HepG2 (cell line): ENCODE measurements around the gene SMKR1. TPM values are rescaled to one million over a fixed set of nuclear protein-coding genes. Genes with fewer than 3 reads are reported as not detected.

Source experiments
- ATAC-seq: fragments of 200-7000 bp; cut with Tn5 transposase; 3 replicates; pipeline ENCODE4 v1.9.1; 2020; ENCODE audit warnings: mild to moderate bottlenecking, moderate library complexity
- BruUV-seq: library from RNA; stranded (reverse); fragments of 400-500 nt; replicated peaks from 2 replicates; lab custom pipeline; 2021; lab: Mats Ljungman, UMichigan
- CTCF ChIA-PET: fragments of 300-600 bp; formaldehyde crosslinking; extraction: SDS; loops from one replicate; lab custom pipeline; 2021; ENCODE audit warnings: low total read pairs, inconsistent platforms, low intra/inter-chr PET ratio; lab: Yijun Ruan, JAX
- POLR2A ChIA-PET: fragments of 350-600 bp; sonication (Branson Sonifier 250); formaldehyde crosslinking; loops from one replicate; lab custom pipeline; 2020; ENCODE audit warnings: antibody characterized with exemption, inconsistent platforms; lab: Yijun Ruan, JAX
- DNase-seq: peaks from one replicate; pipeline ENCODE4 v3.0.0-alpha.2; 2015; ENCODE audit warnings: low spot score
- FAIRE-seq: peaks from 3 replicates; lab custom pipeline; 2011; peaks lifted over from hg19 to GRCh38; lab: Jason Lieb, UNC
- H2AFZ ChIP-seq: one replicate; pipeline ENCODE4 v1.6.1; 2011; ENCODE audit warnings: low read length, inconsistent platforms
- H3K27ac ChIP-seq: fragments of 300-600 bp; 3 replicates; pipeline ENCODE4 v1.8.0; 2011; ENCODE audit warnings: mixed run types, mild to moderate bottlenecking, mixed read lengths, low read length, inconsistent platforms; ENCODE audit not compliant: insufficient read depth; ENCODE audit errors: extremely low read length
- H3K27me3 ChIP-seq, 2 experiments: fragments of 200-600 bp in 1 of 2; 2 replicates in 1 of 2; 3 replicates in 1 of 2; pipeline versions ENCODE4 v1.6.0 to v1.8.0; 2011; ENCODE audit warnings: low read length in 2 of 2, mild to moderate bottlenecking in 2 of 2, moderate library complexity in 2 of 2, inconsistent platforms in 1 of 2; ENCODE audit not compliant: insufficient read depth in 2 of 2, control insufficient read depth in 1 of 2
- H3K36me3 ChIP-seq, 2 experiments: fragments of 200-600 bp in 1 of 2; replicated peaks in 1 of 2; 2 replicates in 1 of 2; 3 replicates in 1 of 2; pipeline versions ENCODE4 v1.5.1 to v1.8.0; 2011; ENCODE audit warnings: low read length in 2 of 2, inconsistent platforms in 1 of 2; ENCODE audit not compliant: insufficient read depth in 2 of 2, control insufficient read depth in 1 of 2
- H3K4me1 ChIP-seq: 2 replicates; pipeline ENCODE4 v1.5.1; 2012; ENCODE audit warnings: low read length, inconsistent platforms; ENCODE audit not compliant: insufficient read depth
- H3K4me2 ChIP-seq: 2 replicates; pipeline ENCODE4 v1.6.0; 2011; ENCODE audit warnings: low read depth, low read length, inconsistent platforms
- H3K4me3 ChIP-seq, 3 experiments: fragments of 200-600 bp in 1 of 3; sonication (generic), shearing (Covaris generic) in 1 of 3; replicated peaks in 1 of 3; 2 replicates each; pipeline ENCODE4 v1.5.1; 2011 to 2016; ENCODE audit warnings: low read length in 3 of 3, inconsistent platforms in 2 of 3, low read depth in 2 of 3, mild to moderate bottlenecking in 2 of 3, control low read depth in 1 of 3, mixed read lengths in 1 of 3; ENCODE audit not compliant: insufficient read depth in 1 of 3
- H3K79me2 ChIP-seq: one replicate; pipeline ENCODE4 v1.6.1; 2011; ENCODE audit warnings: low read length, inconsistent platforms; ENCODE audit not compliant: insufficient read depth
- H3K9ac ChIP-seq: 2 replicates; pipeline ENCODE4 v1.6.0; 2011; ENCODE audit warnings: mild to moderate bottlenecking, low read depth, low read length, inconsistent platforms; ENCODE audit not compliant: insufficient read depth
- H3K9me3 ChIP-seq: 2 replicates; pipeline ENCODE4 v1.5.1; 2012; ENCODE audit warnings: mild to moderate bottlenecking, low read length
- H4K20me1 ChIP-seq: 2 replicates; pipeline ENCODE4 v1.6.0; 2011; ENCODE audit warnings: inconsistent platforms, mild to moderate bottlenecking, low read length, moderate library complexity; ENCODE audit not compliant: insufficient read depth
- EHMT2 ChIP-seq: fragments of 200-600 bp; sonication (generic); IDR thresholded peaks from 2 replicates; pipeline ENCODE4 v1.7.0; 2017; ENCODE audit warnings: antibody characterized with exemption, low read depth, low read length, borderline replicate concordance
- IRX3 ChIP-seq: sonication (generic); formaldehyde crosslinking; IDR thresholded peaks from 2 replicates; pipeline ENCODE4 v1.8.1; 2023; ENCODE audit warnings: mild to moderate bottlenecking, low read depth, missing genetic modification reagents, borderline replicate concordance
- JUNB ChIP-seq: sonication (generic); formaldehyde crosslinking; IDR thresholded peaks from 2 replicates; pipeline ENCODE4 v1.8.0; 2022; ENCODE audit warnings: missing genetic modification reagents, mild to moderate bottlenecking, borderline replicate concordance
- KLF6 ChIP-seq: IDR thresholded peaks from 2 replicates; pipeline ENCODE4 v1.8.0; 2016; ENCODE audit warnings: missing biosample characterization, missing genetic modification reagents
- MZF1 ChIP-seq: sonication (generic); formaldehyde crosslinking; IDR thresholded peaks from 2 replicates; pipeline ENCODE4 v1.8.1; 2023; ENCODE audit warnings: mild to moderate bottlenecking, missing genetic modification reagents, borderline replicate concordance
- NR1H2 ChIP-seq: sonication (generic); formaldehyde crosslinking; IDR thresholded peaks from 2 replicates; pipeline ENCODE4 v1.8.1; 2022; ENCODE audit warnings: low read depth, missing genetic modification reagents, borderline replicate concordance
- NR2F1 ChIP-seq, 2 experiments: fragments of 450-650 bp in 1 of 2; formaldehyde crosslinking in 1 of 2; IDR thresholded peaks; 2 replicates each; pipeline versions ENCODE4 v1.5.0 to v1.6.1; 2016 to 2020; ENCODE audit warnings: mild to moderate bottlenecking in 1 of 2, missing compliant biosample characterization in 1 of 2, missing genetic modification reagents in 1 of 2, moderate library complexity in 1 of 2
- RARA ChIP-seq: IDR thresholded peaks from 2 replicates; pipeline ENCODE4 v1.6.1; 2016; ENCODE audit warnings: missing genetic modification reagents, missing compliant biosample characterization
- RFXANK ChIP-seq: IDR thresholded peaks from 2 replicates; pipeline ENCODE4 v1.6.1; 2016
- SALL2 ChIP-seq: sonication (generic); formaldehyde crosslinking; IDR thresholded peaks from 2 replicates; pipeline ENCODE4 v1.8.1; 2023; ENCODE audit warnings: mild to moderate bottlenecking, missing genetic modification reagents, inconsistent platforms
- ZNF460 ChIP-seq: sonication (generic); formaldehyde crosslinking; IDR thresholded peaks from 2 replicates; pipeline ENCODE4 v1.5.1; 2020; ENCODE audit warnings: missing genetic modification reagents, mild to moderate bottlenecking, borderline replicate concordance
- ZSCAN20 ChIP-seq: sonication (generic); formaldehyde crosslinking; IDR thresholded peaks from 2 replicates; pipeline ENCODE4 v1.4.0; 2020; ENCODE audit warnings: missing genetic modification reagents, mild to moderate bottlenecking, borderline replicate concordance
- ZZZ3 ChIP-seq: sonication (generic); formaldehyde crosslinking; IDR thresholded peaks from 2 replicates; pipeline ENCODE4 v1.4.0; 2020; ENCODE audit warnings: missing genetic modification reagents, mild to moderate bottlenecking, borderline replicate concordance
- WGBS: methylation state at CpG from one replicate; pipeline ENCODE4 v1.1.6; 2017; ENCODE audit warnings: low lambda C conversion rate; 5-methylcytosine and 5-hydroxymethylcytosine counted together
- in situ Hi-C: cut with HindIII; loops from 2 replicates; pipeline ENCODE4 v1.10.0; 2017; ENCODE audit warnings: low pct_unique_long_range_greater_than_20kb; ENCODE audit not compliant: extremely low pct_ligation_motif_present
- intact Hi-C: fragments of 100-400 bp; cut with micrococcal nuclease; formaldehyde crosslinking; loops from one replicate; pipeline ENCODE4 v1.10.0; 2022; ENCODE audit not compliant: unreplicated experiment
- polyA plus RNA-seq, 8 experiments: library from polyadenylated mRNA; depleted of rRNA in 3 of 8; stranded (reverse) in 7 of 8; unstranded in 1 of 8; fragments of >200 nt; fragmentation: Illumina TruSeq in 4 of 8; extraction: Trizol in 4 of 8; gene quantifications; 2 replicates each; pipeline versions ENCODE4 v1.2.1 to v1.2.3, GENCODE V29; 2011 to 2016; ENCODE audit warnings: low read depth in 4 of 8, missing spikeins in 1 of 8, mixed read lengths in 1 of 8; ENCODE audit not compliant: insufficient read depth in 1 of 8
- total RNA-seq, 5 experiments: library from RNA; depleted of rRNA; stranded (reverse); fragments of >200 nt; fragmentation: Illumina TruSeq; extraction: Trizol; gene quantifications; 2 replicates each; pipeline ENCODE4 v1.2.3, GENCODE V29; 2016; ENCODE audit warnings: low read depth in 1 of 5
- TF ChIP-seq, protein P1 (sequence below): sonication (generic); formaldehyde crosslinking; IDR thresholded peaks from 2 replicates; pipeline ENCODE4 v1.4.0; 2020; ENCODE audit warnings: missing genetic modification reagents
- TF ChIP-seq, protein P2 (sequence below): sonication (generic); formaldehyde crosslinking; IDR thresholded peaks from 2 replicates; pipeline ENCODE4 v1.4.0; 2020; ENCODE audit warnings: missing genetic modification reagents
- TF ChIP-seq, protein P3 (sequence below): IDR thresholded peaks from 2 replicates; pipeline ENCODE4 v1.6.1; 2016; ENCODE audit warnings: missing compliant biosample characterization, missing genetic modification reagents, borderline replicate concordance

The SMKR1 gene
- total and polyA plus RNA-seq, 2 of the 13 experiments (the other 11 are each of a cell fraction or from before 2014, with no cell fraction given): 0.07 TPM; not detected in 1

DNA sequence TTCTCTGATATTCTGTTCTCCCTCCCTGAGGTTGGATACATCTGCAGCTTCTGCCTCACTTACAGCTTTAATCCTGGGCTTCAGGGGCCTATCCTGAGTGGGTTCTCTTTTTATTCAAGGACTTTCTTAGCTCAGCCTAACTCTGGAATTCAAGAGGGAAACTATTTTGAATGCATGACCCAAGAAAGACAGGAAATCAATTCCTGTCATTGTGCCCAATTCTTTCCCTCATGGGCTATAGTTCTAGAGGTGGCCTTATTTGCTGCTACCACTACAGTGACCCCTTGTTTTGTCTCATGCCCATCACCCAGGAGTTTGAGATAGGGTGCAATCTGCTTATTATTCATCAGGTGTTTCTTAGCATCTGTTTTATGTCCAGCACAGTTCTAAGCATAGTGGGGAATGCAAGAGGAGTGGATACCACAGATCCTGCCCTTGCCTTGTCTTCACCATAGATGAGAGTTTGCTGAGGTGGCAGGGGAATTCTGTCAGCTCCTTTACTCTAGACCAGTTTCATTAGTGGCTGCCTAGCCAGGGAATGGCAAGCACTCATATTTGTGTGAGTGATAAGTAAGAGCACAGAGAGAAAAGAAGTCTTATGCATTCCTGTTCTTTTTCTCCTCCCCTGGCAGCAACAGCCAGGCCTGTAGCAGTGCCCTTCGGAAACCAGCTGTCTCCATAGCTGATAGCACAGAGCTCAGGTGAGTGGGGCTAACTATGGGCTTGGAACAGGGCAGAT lies 48.7 kb upstream of the SMKR1 start (continued):
- no peak for TF ChIP-seq ZZZ3
- TF ChIP-seq, protein P1, sequence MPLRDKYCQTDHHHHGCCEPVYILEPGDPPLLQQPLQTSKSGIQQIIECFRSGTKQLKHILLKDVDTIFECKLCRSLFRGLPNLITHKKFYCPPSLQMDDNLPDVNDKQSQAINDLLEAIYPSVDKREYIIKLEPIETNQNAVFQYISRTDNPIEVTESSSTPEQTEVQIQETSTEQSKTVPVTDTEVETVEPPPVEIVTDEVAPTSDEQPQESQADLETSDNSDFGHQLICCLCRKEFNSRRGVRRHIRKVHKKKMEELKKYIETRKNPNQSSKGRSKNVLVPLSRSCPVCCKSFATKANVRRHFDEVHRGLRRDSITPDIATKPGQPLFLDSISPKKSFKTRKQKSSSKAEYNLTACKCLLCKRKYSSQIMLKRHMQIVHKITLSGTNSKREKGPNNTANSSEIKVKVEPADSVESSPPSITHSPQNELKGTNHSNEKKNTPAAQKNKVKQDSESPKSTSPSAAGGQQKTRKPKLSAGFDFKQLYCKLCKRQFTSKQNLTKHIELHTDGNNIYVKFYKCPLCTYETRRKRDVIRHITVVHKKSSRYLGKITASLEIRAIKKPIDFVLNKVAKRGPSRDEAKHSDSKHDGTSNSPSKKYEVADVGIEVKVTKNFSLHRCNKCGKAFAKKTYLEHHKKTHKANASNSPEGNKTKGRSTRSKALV (CRISPR knock-in tag): no peak
- no peak for TF ChIP-seq ZSCAN20 (CRISPR knock-in tag)

DNA sequence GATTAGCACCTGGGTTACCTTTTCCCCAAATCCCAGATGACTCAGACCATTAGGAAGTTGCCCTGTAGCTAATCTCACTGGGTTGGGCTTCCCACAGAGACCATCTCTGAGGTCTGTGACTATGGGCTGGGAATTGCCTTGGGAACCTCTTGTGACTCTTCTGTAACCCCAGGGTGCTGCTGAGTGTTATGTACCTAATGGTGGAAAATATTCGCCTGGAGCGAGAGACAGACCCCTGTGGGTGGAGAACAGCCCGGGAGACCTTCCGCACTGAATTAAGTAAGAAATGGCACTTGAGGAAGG lies 48.1 kb upstream of the SMKR1 start:
- Histone ChIP-seq H3K9ac (no peak overlapping the region), H3K27ac (no peak overlapping the region), H3K9me3 (no peaks in the 10 kb centered on the region), H4K20me1 (no peaks in the 10 kb centered on the region), H3K4me3 (no peak overlapping the region), H3K4me1 (no peaks in the 10 kb centered on the region), H3K79me2 (no peaks in the 10 kb centered on the region), H3K4me2 (no peak overlapping the region), H3K27me3 (no peaks in the 10 kb centered on the region), H2AFZ (no peak overlapping the region), H3K36me3 (peaks cover 1 to 38% of the 10 kb centered on the region in 2 experiments; a peak in 3 of 5 replicates)
- no TSS peak for BruUV-seq
- ATAC-seq (no peak), FAIRE-seq (no peak), DNase-seq (no peak)
- in situ Hi-C loops (no loop called here), intact Hi-C loops (no loop called here)
- WGBS: 97% methylated on average over 4 of the region's 4 CpGs
- TF ChIP-seq IRX3 (no peak), RFXANK (no peak), NR2F1 (CRISPR knock-in tag; IDR thresholded peaks at IDR 0.05) (no peak), MZF1 (CRISPR knock-in tag) (no peak), KLF6 (CRISPR knock-in tag) (no peak), SALL2 (no peak), EHMT2 (no peak), JUNB (no peak), ZNF460 (no peak), NR1H2 (no peak), RARA (CRISPR knock-in tag) (no peak)
- TF ChIP-seq, protein P2, sequence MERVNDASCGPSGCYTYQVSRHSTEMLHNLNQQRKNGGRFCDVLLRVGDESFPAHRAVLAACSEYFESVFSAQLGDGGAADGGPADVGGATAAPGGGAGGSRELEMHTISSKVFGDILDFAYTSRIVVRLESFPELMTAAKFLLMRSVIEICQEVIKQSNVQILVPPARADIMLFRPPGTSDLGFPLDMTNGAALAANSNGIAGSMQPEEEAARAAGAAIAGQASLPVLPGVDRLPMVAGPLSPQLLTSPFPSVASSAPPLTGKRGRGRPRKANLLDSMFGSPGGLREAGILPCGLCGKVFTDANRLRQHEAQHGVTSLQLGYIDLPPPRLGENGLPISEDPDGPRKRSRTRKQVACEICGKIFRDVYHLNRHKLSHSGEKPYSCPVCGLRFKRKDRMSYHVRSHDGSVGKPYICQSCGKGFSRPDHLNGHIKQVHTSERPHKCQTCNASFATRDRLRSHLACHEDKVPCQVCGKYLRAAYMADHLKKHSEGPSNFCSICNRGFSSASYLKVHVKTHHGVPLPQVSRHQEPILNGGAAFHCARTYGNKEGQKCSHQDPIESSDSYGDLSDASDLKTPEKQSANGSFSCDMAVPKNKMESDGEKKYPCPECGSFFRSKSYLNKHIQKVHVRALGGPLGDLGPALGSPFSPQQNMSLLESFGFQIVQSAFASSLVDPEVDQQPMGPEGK (CRISPR knock-in tag): no peak
- TF ChIP-seq, protein P3, sequence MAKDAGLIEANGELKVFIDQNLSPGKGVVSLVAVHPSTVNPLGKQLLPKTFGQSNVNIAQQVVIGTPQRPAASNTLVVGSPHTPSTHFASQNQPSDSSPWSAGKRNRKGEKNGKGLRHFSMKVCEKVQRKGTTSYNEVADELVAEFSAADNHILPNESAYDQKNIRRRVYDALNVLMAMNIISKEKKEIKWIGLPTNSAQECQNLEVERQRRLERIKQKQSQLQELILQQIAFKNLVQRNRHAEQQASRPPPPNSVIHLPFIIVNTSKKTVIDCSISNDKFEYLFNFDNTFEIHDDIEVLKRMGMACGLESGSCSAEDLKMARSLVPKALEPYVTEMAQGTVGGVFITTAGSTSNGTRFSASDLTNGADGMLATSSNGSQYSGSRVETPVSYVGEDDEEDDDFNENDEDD: no peak
- CTCF ChIA-PET: no interaction called here
- POLR2A ChIA-PET: no interaction called here
